ENCODE data around the gene POLK.
"Not testable (repeated sequence)": the region's sequence is repeated elsewhere in the genome, so short reads cannot be mapped to it uniquely, and the experiment has no call there.

Gene POLK

GRCh38 chr5:75481024-75481423 is 30.7 kb upstream of the POLK start:
- H3K27ac ChIP-seq (ENCODE audit: insufficient read depth, low read length, poor library complexity, severe bottlenecking) = no peak overlapping the region
- no peaks in the 10 kb centered on the region for H3K9me3 ChIP-seq (ENCODE audit: control insufficient read depth, low read length)
- no peaks in the 10 kb centered on the region for H3K36me3 ChIP-seq (ENCODE audit: control insufficient read depth, insufficient read depth, low read length)
- no peak for DNase-seq
- H3K4me1 ChIP-seq (ENCODE audit: control insufficient read depth, insufficient read depth, low read length, poor library complexity, severe bottlenecking) = no peaks in the 10 kb centered on the region
- no peak overlapping the region for H3K4me3 ChIP-seq (ENCODE audit: insufficient read depth, low read depth, low read length, poor library complexity, severe bottlenecking)
- no peaks in the 10 kb centered on the region for H3K27me3 ChIP-seq (replicated peaks; ENCODE audit: control insufficient read depth, insufficient read depth, low read length, poor library complexity, severe bottlenecking)

- no peak for DNase-seq
- Histone ChIP-seq H3K27ac (ENCODE audit: insufficient read depth, low read length, poor library complexity, severe bottlenecking) (no peak overlapping the region), H3K4me3 (ENCODE audit: insufficient read depth, low read depth, low read length, poor library complexity, severe bottlenecking) (no peak overlapping the region), H3K36me3 (ENCODE audit: control insufficient read depth, insufficient read depth, low read length) (no peaks in the 10 kb centered on the region), H3K4me1 (ENCODE audit: control insufficient read depth, insufficient read depth, low read length, poor library complexity, severe bottlenecking) (no peaks in the 10 kb centered on the region), H3K9me3 (ENCODE audit: control insufficient read depth, low read length) (no peaks in the 10 kb centered on the region), H3K27me3 (replicated peaks; ENCODE audit: control insufficient read depth, insufficient read depth, low read length, poor library complexity, severe bottlenecking) (no peaks in the 10 kb centered on the region)
Observed at GRCh38 chr5:75482482-75482881, 29.2 kb upstream of the POLK start.

GRCh38 chr5:75484605-75485004 is 27.1 kb upstream of the POLK start:
- Histone ChIP-seq H3K36me3 (ENCODE audit: control insufficient read depth, insufficient read depth, low read length) (no peaks in the 10 kb centered on the region), H3K27me3 (replicated peaks; ENCODE audit: control insufficient read depth, insufficient read depth, low read length, poor library complexity, severe bottlenecking) (no peaks in the 10 kb centered on the region), H3K27ac (ENCODE audit: insufficient read depth, low read length, poor library complexity, severe bottlenecking) (no peak overlapping the region), H3K4me3 (ENCODE audit: insufficient read depth, low read depth, low read length, poor library complexity, severe bottlenecking) (no peak overlapping the region), H3K4me1 (ENCODE audit: control insufficient read depth, insufficient read depth, low read length, poor library complexity, severe bottlenecking) (no peaks in the 10 kb centered on the region), H3K9me3 (ENCODE audit: control insufficient read depth, low read length) (no peaks in the 10 kb centered on the region)
- no peak for DNase-seq

- H3K36me3 ChIP-seq (ENCODE audit: control insufficient read depth, insufficient read depth, low read length); H3K27ac ChIP-seq (ENCODE audit: insufficient read depth, low read length, poor library complexity, severe bottlenecking); H3K9me3 ChIP-seq (ENCODE audit: control insufficient read depth, low read length); H3K4me3 ChIP-seq (ENCODE audit: insufficient read depth, low read depth, low read length, poor library complexity, severe bottlenecking); H3K27me3 ChIP-seq (replicated peaks; ENCODE audit: control insufficient read depth, insufficient read depth, low read length, poor library complexity, severe bottlenecking); DNase-seq; H3K4me1 ChIP-seq (ENCODE audit: control insufficient read depth, insufficient read depth, low read length, poor library complexity, severe bottlenecking): not testable (repeated sequence)
Observed at GRCh38 chr5:75489847-75490246, 21.8 kb upstream of the POLK start.

GRCh38 chr5:75491621-75492020 is 20.1 kb upstream of the POLK start:
- H3K36me3 ChIP-seq (ENCODE audit: control insufficient read depth, insufficient read depth, low read length) = no peaks in the 10 kb centered on the region
- H3K4me1 ChIP-seq (ENCODE audit: control insufficient read depth, insufficient read depth, low read length, poor library complexity, severe bottlenecking) = no peaks in the 10 kb centered on the region
- H3K4me3 ChIP-seq (ENCODE audit: insufficient read depth, low read depth, low read length, poor library complexity, severe bottlenecking) = no peak overlapping the region
- H3K27ac ChIP-seq (ENCODE audit: insufficient read depth, low read length, poor library complexity, severe bottlenecking) = no peak overlapping the region
- no peaks in the 10 kb centered on the region for H3K9me3 ChIP-seq (ENCODE audit: control insufficient read depth, low read length)
- no peaks in the 10 kb centered on the region for H3K27me3 ChIP-seq (replicated peaks; ENCODE audit: control insufficient read depth, insufficient read depth, low read length, poor library complexity, severe bottlenecking)
- no peak for DNase-seq

- Histone ChIP-seq H3K36me3 (ENCODE audit: control insufficient read depth, insufficient read depth, low read length) (peaks cover 8% of the 10 kb centered on the region), H3K4me3 (ENCODE audit: insufficient read depth, low read depth, low read length, poor library complexity, severe bottlenecking) (no peak overlapping the region)
- DNase-seq = no peak
Observed at GRCh38 chr5:75496026-75496425, 15.7 kb upstream of the POLK start.

GRCh38 chr5:75498208-75498777 is 13.4 kb upstream of the POLK start:
- no peak for DNase-seq
- Histone ChIP-seq H3K4me3 (ENCODE audit: insufficient read depth, low read depth, low read length, poor library complexity, severe bottlenecking) (no peak overlapping the region), H3K27ac (ENCODE audit: insufficient read depth, low read length, poor library complexity, severe bottlenecking) (no peak overlapping the region), H3K27me3 (replicated peaks; ENCODE audit: control insufficient read depth, insufficient read depth, low read length, poor library complexity, severe bottlenecking) (no peaks in the 10 kb centered on the region), H3K9me3 (ENCODE audit: control insufficient read depth, low read length) (no peaks in the 10 kb centered on the region), H3K4me1 (ENCODE audit: control insufficient read depth, insufficient read depth, low read length, poor library complexity, severe bottlenecking) (no peaks in the 10 kb centered on the region), H3K36me3 (ENCODE audit: control insufficient read depth, insufficient read depth, low read length) (peaks cover 12% of the 10 kb centered on the region)

More at GRCh38 chr5:75496026-75496425, 15.7 kb upstream of the POLK start:
- no peaks in the 10 kb centered on the region for H3K9me3 ChIP-seq (ENCODE audit: control insufficient read depth, low read length)
- H3K4me1 ChIP-seq (ENCODE audit: control insufficient read depth, insufficient read depth, low read length, poor library complexity, severe bottlenecking) = no peaks in the 10 kb centered on the region
- H3K27me3 ChIP-seq (replicated peaks; ENCODE audit: control insufficient read depth, insufficient read depth, low read length, poor library complexity, severe bottlenecking) = no peaks in the 10 kb centered on the region
- no peak overlapping the region for H3K27ac ChIP-seq (ENCODE audit: insufficient read depth, low read length, poor library complexity, severe bottlenecking)

GRCh38 chr5:75498875-75499274 is 12.8 kb upstream of the POLK start:
- H3K9me3 ChIP-seq (ENCODE audit: control insufficient read depth, low read length); H3K27me3 ChIP-seq (replicated peaks; ENCODE audit: control insufficient read depth, insufficient read depth, low read length, poor library complexity, severe bottlenecking); DNase-seq; H3K4me3 ChIP-seq (ENCODE audit: insufficient read depth, low read depth, low read length, poor library complexity, severe bottlenecking); H3K4me1 ChIP-seq (ENCODE audit: control insufficient read depth, insufficient read depth, low read length, poor library complexity, severe bottlenecking); H3K27ac ChIP-seq (ENCODE audit: insufficient read depth, low read length, poor library complexity, severe bottlenecking): not testable (repeated sequence)
- H3K36me3 ChIP-seq (ENCODE audit: control insufficient read depth, insufficient read depth, low read length) = peaks cover 12% of the 10 kb centered on the region

- H3K4me1 ChIP-seq (ENCODE audit: control insufficient read depth, insufficient read depth, low read length, poor library complexity, severe bottlenecking); DNase-seq; H3K4me3 ChIP-seq (ENCODE audit: insufficient read depth, low read depth, low read length, poor library complexity, severe bottlenecking); H3K9me3 ChIP-seq (ENCODE audit: control insufficient read depth, low read length); H3K27ac ChIP-seq (ENCODE audit: insufficient read depth, low read length, poor library complexity, severe bottlenecking); H3K36me3 ChIP-seq (ENCODE audit: control insufficient read depth, insufficient read depth, low read length); H3K27me3 ChIP-seq (replicated peaks; ENCODE audit: control insufficient read depth, insufficient read depth, low read length, poor library complexity, severe bottlenecking): not testable (repeated sequence)
Observed at GRCh38 chr5:75505112-75505511, 6.6 kb upstream of the POLK start.

GRCh38 chr5:75507841-75508240 is 3.9 kb upstream of the POLK start:
- Histone ChIP-seq H3K27ac (ENCODE audit: insufficient read depth, low read length, poor library complexity, severe bottlenecking) (no peak overlapping the region), H3K4me1 (ENCODE audit: control insufficient read depth, insufficient read depth, low read length, poor library complexity, severe bottlenecking) (peaks cover 16% of the 10 kb centered on the region), H3K9me3 (ENCODE audit: control insufficient read depth, low read length) (no peaks in the 10 kb centered on the region), H3K27me3 (replicated peaks; ENCODE audit: control insufficient read depth, insufficient read depth, low read length, poor library complexity, severe bottlenecking) (no peaks in the 10 kb centered on the region), H3K4me3 (ENCODE audit: insufficient read depth, low read depth, low read length, poor library complexity, severe bottlenecking) (no peak overlapping the region), H3K36me3 (ENCODE audit: control insufficient read depth, insufficient read depth, low read length) (peaks cover 2% of the 10 kb centered on the region)
- no peak for DNase-seq

All from effector memory CD4-positive, alpha-beta T cell (primary cell).